ENCODE measurements around the gene SCN2A.

DNA sequence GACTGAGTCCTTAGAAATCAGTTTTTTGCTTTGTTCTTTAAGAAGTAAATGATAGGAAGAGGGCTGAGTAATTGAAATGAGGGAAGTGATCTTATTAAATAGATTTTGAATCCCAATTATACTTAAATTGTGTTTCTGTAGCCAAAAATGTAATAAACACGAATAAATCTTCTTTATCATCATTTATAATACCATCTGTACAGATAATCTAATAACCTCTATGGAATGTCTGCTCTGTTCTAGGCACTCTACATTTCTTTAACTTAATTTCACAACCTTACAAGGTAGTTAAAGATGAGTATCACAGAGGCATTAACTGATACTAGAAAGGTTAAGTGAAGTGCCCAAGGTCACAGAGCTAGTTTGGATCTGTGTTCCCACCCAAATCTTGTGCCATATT is 14.3 kb upstream of the SCN2A start:
- TF ChIP-seq, protein P1, sequence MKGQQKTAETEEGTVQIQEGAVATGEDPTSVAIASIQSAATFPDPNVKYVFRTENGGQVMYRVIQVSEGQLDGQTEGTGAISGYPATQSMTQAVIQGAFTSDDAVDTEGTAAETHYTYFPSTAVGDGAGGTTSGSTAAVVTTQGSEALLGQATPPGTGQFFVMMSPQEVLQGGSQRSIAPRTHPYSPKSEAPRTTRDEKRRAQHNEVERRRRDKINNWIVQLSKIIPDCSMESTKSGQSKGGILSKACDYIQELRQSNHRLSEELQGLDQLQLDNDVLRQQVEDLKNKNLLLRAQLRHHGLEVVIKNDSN (IDR thresholded peaks at IDR 0.05; ENCODE audit: borderline replicate concordance, extremely low read length, insufficient read depth, low read depth, low read length), result no peak
- TF ChIP-seq TBL1XR1 (IDR thresholded peaks at IDR 0.05; ENCODE audit: low read depth, low read length), result no peak
- TF ChIP-seq, protein P2, sequence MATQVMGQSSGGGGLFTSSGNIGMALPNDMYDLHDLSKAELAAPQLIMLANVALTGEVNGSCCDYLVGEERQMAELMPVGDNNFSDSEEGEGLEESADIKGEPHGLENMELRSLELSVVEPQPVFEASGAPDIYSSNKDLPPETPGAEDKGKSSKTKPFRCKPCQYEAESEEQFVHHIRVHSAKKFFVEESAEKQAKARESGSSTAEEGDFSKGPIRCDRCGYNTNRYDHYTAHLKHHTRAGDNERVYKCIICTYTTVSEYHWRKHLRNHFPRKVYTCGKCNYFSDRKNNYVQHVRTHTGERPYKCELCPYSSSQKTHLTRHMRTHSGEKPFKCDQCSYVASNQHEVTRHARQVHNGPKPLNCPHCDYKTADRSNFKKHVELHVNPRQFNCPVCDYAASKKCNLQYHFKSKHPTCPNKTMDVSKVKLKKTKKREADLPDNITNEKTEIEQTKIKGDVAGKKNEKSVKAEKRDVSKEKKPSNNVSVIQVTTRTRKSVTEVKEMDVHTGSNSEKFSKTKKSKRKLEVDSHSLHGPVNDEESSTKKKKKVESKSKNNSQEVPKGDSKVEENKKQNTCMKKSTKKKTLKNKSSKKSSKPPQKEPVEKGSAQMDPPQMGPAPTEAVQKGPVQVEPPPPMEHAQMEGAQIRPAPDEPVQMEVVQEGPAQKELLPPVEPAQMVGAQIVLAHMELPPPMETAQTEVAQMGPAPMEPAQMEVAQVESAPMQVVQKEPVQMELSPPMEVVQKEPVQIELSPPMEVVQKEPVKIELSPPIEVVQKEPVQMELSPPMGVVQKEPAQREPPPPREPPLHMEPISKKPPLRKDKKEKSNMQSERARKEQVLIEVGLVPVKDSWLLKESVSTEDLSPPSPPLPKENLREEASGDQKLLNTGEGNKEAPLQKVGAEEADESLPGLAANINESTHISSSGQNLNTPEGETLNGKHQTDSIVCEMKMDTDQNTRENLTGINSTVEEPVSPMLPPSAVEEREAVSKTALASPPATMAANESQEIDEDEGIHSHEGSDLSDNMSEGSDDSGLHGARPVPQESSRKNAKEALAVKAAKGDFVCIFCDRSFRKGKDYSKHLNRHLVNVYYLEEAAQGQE (IDR thresholded peaks at IDR 0.05; ENCODE audit: low read depth, low read length), result no peak
- TF ChIP-seq POLR2A (IDR thresholded peaks at IDR 0.05; ENCODE audit: low read depth, low read length), result no peak
- TF ChIP-seq, protein P3, sequence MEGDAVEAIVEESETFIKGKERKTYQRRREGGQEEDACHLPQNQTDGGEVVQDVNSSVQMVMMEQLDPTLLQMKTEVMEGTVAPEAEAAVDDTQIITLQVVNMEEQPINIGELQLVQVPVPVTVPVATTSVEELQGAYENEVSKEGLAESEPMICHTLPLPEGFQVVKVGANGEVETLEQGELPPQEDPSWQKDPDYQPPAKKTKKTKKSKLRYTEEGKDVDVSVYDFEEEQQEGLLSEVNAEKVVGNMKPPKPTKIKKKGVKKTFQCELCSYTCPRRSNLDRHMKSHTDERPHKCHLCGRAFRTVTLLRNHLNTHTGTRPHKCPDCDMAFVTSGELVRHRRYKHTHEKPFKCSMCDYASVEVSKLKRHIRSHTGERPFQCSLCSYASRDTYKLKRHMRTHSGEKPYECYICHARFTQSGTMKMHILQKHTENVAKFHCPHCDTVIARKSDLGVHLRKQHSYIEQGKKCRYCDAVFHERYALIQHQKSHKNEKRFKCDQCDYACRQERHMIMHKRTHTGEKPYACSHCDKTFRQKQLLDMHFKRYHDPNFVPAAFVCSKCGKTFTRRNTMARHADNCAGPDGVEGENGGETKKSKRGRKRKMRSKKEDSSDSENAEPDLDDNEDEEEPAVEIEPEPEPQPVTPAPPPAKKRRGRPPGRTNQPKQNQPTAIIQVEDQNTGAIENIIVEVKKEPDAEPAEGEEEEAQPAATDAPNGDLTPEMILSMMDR (IDR thresholded peaks at IDR 0.05 in 2 of 3, conservative IDR thresholded peaks at IDR 0.05 in 1 of 3; ENCODE audit: control insufficient read depth in 2 of 3, extremely low read depth in 1 of 3, insufficient read depth in 1 of 3, low read depth in 3 of 3, low read length in 3 of 3), result no peak
- no peak for TF ChIP-seq CBFB (IDR thresholded peaks at IDR 0.05; ENCODE audit: low read depth)
- TF ChIP-seq, protein P4, sequence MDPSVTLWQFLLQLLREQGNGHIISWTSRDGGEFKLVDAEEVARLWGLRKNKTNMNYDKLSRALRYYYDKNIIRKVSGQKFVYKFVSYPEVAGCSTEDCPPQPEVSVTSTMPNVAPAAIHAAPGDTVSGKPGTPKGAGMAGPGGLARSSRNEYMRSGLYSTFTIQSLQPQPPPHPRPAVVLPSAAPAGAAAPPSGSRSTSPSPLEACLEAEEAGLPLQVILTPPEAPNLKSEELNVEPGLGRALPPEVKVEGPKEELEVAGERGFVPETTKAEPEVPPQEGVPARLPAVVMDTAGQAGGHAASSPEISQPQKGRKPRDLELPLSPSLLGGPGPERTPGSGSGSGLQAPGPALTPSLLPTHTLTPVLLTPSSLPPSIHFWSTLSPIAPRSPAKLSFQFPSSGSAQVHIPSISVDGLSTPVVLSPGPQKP (IDR thresholded peaks at IDR 0.05; ENCODE audit: low read depth, low read length), result no peak
- TF ChIP-seq TCF7 (IDR thresholded peaks at IDR 0.05; ENCODE audit: borderline replicate concordance), result no peak
- TF ChIP-seq TCF12 (IDR thresholded peaks at IDR 0.05; ENCODE audit: low read depth, low read length), result no peak
